Parathyroid adenoma (tissue), 2 donors: ENCODE measurements around the gene UBE2C.
"Not testable (repeated sequence)": the region's sequence is repeated elsewhere in the genome, so short reads cannot be mapped to it uniquely, and the experiment has no call there.

Source experiments
- H2AFZ ChIP-seq: fragments of 300-600 bp; sonication (generic); one replicate; pipeline ENCODE4 v1.7.0; 2017; ENCODE audit warnings: antibody characterized with exemption, mild to moderate bottlenecking
- H3K27ac ChIP-seq: fragments of 300-600 bp; sonication (generic); one replicate; pipeline ENCODE4 v1.7.0; 2017
- H3K27me3 ChIP-seq: fragments of 300-600 bp; sonication (generic); one replicate; pipeline ENCODE4 v1.7.0; 2017; ENCODE audit warnings: low read length; ENCODE audit not compliant: control insufficient read depth, insufficient read depth
- H3K36me3 ChIP-seq: fragments of 300-600 bp; sonication (generic); one replicate; pipeline ENCODE4 v1.7.0; 2017; ENCODE audit warnings: low read length; ENCODE audit not compliant: control insufficient read depth, insufficient read depth
- H3K4me1 ChIP-seq: fragments of 300-600 bp; sonication (generic); one replicate; pipeline ENCODE4 v1.7.0; 2017; ENCODE audit warnings: control low read depth
- H3K4me2 ChIP-seq: fragments of 300-600 bp; sonication (generic); one replicate; pipeline ENCODE4 v1.7.0; 2017; ENCODE audit warnings: low read length
- H3K4me3 ChIP-seq: fragments of 300-600 bp; sonication (generic); one replicate; pipeline ENCODE4 v1.7.0; 2017; ENCODE audit warnings: low read depth, low read length
- H3K79me2 ChIP-seq: fragments of 300-600 bp; sonication (generic); one replicate; pipeline ENCODE4 v1.7.0; 2017; ENCODE audit warnings: control low read depth
- H3K9ac ChIP-seq: fragments of 300-600 bp; sonication (generic); one replicate; pipeline ENCODE4 v1.7.0; 2017; ENCODE audit warnings: mild to moderate bottlenecking
- H3K9me3 ChIP-seq: fragments of 300-600 bp; sonication (generic); one replicate; pipeline ENCODE4 v1.7.0; 2017; ENCODE audit warnings: low read length; ENCODE audit not compliant: control insufficient read depth
- TF ChIP-seq, protein P1 (sequence below): fragments of 300-600 bp; sonication (generic); IDR thresholded peaks from one replicate; pipeline ENCODE4 v1.7.0; 2017; ENCODE audit warnings: antibody characterized with exemption, mild to moderate bottlenecking
- donor health status: primary hyperparathyroidism.

UBE2C gene

DNA sequence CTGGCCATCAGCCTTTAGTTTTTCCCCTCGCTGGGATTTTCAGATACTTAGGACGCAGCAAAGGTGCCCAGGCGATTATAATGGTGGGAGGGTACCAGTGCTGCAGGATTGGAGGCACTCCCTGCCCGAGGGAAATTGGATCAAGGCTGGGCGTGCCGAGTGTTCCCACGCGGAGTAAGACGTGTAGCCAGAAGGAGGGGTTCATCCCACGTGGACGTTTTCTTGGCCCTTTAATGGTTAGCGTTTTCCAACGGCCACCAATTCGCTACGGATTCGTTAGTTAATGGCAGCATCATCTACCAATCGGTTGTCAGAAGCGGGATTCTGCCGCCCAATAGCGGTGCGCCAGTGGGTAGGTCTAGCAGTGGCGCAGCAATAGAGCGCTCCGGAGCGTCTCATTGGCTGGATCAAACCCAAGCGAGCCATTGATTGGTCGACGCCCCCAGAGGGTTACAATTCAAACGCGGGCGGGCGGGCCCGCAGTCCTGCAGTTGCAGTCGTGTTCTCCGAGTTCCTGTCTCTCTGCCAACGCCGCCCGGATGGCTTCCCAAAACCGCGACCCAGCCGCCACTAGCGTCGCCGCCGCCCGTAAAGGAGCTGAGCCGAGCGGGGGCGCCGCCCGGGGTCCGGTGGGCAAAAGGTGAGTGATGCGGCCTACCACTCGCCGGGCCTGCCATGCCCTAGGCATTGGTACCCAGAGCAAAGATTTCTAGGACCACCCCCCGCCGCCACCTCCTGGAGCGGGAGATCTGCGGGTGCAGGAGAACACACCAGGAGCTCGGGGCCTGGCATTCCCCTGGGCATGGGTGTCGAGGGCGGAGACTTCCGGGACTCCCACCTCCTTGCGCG lies at the start of gene UBE2C:
UBE2C (plus strand) TSS at position 488 of the 849 bp plus-strand sequence; CDS start at position 540, 52 bp downstream.
- Histone ChIP-seq H3K27ac (no peak within 1 kb of the TSS), H2AFZ (peak within 1 kb of the TSS; percentile 65), H3K4me2 (peak within 1 kb of the TSS; percentile 94), H3K36me3 (no peaks in the 10 kb centered on the region), H3K27me3 (no peaks in the 10 kb centered on the region), H3K79me2 (no peaks in the 10 kb centered on the region), H3K9ac (no peak within 1 kb of the TSS), H3K9me3 (no peaks in the 10 kb centered on the region), H3K4me1 (no peaks in the 10 kb centered on the region), H3K4me3 (peak within 1 kb of the TSS; percentile 39)
- TF ChIP-seq, protein P1, sequence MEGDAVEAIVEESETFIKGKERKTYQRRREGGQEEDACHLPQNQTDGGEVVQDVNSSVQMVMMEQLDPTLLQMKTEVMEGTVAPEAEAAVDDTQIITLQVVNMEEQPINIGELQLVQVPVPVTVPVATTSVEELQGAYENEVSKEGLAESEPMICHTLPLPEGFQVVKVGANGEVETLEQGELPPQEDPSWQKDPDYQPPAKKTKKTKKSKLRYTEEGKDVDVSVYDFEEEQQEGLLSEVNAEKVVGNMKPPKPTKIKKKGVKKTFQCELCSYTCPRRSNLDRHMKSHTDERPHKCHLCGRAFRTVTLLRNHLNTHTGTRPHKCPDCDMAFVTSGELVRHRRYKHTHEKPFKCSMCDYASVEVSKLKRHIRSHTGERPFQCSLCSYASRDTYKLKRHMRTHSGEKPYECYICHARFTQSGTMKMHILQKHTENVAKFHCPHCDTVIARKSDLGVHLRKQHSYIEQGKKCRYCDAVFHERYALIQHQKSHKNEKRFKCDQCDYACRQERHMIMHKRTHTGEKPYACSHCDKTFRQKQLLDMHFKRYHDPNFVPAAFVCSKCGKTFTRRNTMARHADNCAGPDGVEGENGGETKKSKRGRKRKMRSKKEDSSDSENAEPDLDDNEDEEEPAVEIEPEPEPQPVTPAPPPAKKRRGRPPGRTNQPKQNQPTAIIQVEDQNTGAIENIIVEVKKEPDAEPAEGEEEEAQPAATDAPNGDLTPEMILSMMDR, result no peak

DNA sequence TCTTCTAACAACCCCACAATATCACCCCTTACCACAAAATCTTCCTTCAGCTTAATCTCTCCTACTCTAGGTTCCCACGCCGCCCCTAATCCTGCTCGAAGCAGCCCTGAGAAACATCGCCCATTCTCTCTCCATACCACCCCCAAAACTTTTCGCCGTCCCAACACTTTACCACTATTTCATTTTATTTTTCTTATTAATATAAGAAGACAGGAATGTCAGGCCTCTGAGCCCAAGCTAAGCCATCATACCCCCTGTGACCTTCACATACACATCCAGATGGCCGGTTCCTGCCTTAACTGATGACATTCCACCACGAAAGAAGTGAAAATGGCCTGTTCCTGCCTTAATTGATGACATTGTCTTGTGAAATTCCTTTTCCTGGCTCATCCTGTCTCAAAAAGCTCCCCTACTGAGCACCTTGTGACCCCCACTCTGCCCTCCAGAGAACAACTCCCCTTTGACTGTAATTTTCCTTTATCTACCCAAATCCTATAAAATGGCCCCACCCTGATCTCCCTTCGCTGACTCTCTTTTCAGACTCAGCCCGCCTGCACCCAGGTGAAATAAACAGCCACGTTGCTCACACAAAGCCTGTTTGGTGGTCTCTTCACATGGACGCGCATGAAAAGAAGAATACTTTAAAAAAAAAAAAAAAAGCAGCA lies 47.7 kb upstream of the UBE2C start:
- not testable (repeated sequence) for H3K27ac ChIP-seq, H3K27me3 ChIP-seq, H3K4me2 ChIP-seq, H3K4me3 ChIP-seq, H3K9me3 ChIP-seq, H2AFZ ChIP-seq, H3K79me2 ChIP-seq, H3K9ac ChIP-seq, H3K4me1 ChIP-seq, H3K36me3 ChIP-seq

DNA sequence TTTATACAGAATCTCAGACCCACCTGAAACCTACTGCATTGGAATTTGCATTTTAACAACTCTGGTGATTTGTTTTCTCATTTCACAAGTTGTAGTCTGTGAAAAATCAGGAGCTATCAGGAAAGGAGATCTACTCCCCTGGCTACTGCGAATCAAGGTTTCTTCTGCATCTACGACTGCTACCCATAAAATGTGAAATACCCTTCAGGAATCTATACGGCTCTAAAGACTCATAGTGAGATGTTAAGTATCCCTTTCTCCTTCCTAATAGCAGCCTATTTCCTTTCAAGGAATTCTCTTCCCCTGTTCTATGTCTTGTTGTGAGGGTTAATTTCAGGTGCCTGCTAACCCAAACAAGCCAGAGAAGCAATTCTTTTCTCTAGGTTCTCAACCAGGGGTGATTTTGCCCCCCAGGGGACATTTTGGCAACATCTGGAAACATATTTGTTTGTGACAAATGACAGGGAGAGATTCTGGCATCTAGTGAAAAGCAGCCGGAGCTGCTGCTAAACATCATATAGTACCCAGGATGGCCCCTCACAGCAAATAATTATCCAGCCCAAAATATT lies 47.1 kb upstream of the UBE2C start:
- Histone ChIP-seq H2AFZ (no peak overlapping the region), H3K27ac (no peak overlapping the region), H3K27me3 (no peaks in the 10 kb centered on the region), H3K9ac (no peak overlapping the region), H3K4me2 (no peak overlapping the region), H3K36me3 (no peaks in the 10 kb centered on the region), H3K9me3 (no peaks in the 10 kb centered on the region), H3K79me2 (no peaks in the 10 kb centered on the region), H3K4me3 (no peak overlapping the region), H3K4me1 (no peaks in the 10 kb centered on the region)
- TF ChIP-seq, protein P1, result no peak

DNA sequence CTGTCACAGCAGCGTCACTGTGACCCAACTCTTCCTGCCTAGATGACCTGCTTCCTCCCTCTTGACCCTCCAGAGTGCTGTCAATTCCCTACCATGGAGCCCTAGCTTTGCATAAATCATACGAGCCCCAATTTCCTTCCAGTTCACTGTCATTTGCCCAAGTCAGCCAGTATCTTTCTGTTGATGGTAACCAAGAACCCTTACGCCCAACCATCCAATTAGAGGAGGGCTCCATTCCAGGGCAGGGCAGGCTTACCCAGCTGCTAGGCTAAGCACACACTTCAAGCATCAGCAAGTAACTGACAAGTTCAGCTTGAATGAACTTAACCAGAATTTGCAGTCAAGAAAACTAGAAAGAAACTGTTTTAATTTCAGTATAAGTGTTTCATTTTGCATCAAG lies 46.5 kb upstream of the UBE2C start:
- no peaks in the 10 kb centered on the region for H3K36me3 ChIP-seq
- H3K27ac ChIP-seq, result no peak overlapping the region
- no peak overlapping the region for H3K4me2 ChIP-seq
- no peak overlapping the region for H2AFZ ChIP-seq
- no peaks in the 10 kb centered on the region for H3K79me2 ChIP-seq
- no peaks in the 10 kb centered on the region for H3K27me3 ChIP-seq
- no peak overlapping the region for H3K9ac ChIP-seq
- H3K4me3 ChIP-seq, result no peak overlapping the region
- TF ChIP-seq, protein P1, result no peak
- no peaks in the 10 kb centered on the region for H3K9me3 ChIP-seq
- peaks cover 1% of the 10 kb centered on the region for H3K4me1 ChIP-seq

DNA sequence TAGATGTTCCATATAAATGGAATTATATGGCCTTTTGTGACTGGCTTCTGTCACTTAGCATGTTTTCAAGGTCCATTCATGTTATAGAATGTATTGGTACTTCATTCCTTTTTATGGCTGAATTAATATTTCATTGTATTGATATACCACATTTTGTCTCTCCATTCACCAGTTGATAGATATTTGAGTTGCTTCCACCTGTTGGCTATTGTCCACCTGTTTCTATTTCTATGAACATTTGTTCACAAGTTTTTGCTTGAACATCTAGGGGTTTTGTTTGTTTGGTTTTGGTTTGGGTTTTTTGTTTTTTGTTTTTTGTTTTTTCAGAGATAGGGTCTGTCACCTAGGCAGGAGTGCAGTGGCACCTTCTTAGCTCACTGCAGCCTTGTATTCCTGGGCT lies 44.0 kb upstream of the UBE2C start:
- Histone ChIP-seq H2AFZ (no peak overlapping the region), H3K27ac (no peak overlapping the region), H3K9ac (no peak overlapping the region), H3K4me2 (no peak overlapping the region), H3K9me3 (no peaks in the 10 kb centered on the region), H3K36me3 (no peaks in the 10 kb centered on the region), H3K4me3 (no peak overlapping the region), H3K27me3 (no peaks in the 10 kb centered on the region), H3K4me1 (peaks cover 6% of the 10 kb centered on the region), H3K79me2 (no peaks in the 10 kb centered on the region)
- TF ChIP-seq, protein P1, result no peak
